ENCODE measurements around the gene RUNDC3A. TPM values are rescaled to one million over a fixed set of nuclear protein-coding genes. Genes with fewer than 3 reads are reported as not detected.

The RUNDC3A gene
- total and polyA plus RNA-seq, 2 of the 8 experiments (the other 6 are each of a cell fraction or from before 2014, with no cell fraction given) = 6.4 to 13.8 TPM

DNA sequence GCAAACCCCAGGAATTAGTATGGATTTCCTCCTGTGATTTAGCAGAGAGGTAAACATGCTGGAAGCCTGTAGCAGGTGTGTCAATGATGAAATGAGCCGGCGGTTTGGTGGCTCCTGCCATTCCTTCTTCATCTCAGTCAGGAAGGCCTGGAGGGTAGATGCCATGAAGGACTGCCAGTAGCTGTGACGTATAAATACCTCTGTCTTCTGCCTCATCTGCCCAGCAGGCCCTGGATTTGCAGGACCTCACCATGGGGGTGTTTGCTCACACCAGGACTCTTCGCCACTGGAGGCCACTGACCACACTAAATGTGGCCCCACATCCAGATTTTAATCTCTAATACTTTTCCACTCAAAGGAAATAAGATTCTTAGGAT, 24.4 kb upstream of the RUNDC3A start:
- no peak overlapping the region for H3K23ac ChIP-seq (ENCODE audit: insufficient read length)
- H3K18ac ChIP-seq (ENCODE audit: extremely low read depth, low read length) = no peak overlapping the region
- TF ChIP-seq, protein P1, sequence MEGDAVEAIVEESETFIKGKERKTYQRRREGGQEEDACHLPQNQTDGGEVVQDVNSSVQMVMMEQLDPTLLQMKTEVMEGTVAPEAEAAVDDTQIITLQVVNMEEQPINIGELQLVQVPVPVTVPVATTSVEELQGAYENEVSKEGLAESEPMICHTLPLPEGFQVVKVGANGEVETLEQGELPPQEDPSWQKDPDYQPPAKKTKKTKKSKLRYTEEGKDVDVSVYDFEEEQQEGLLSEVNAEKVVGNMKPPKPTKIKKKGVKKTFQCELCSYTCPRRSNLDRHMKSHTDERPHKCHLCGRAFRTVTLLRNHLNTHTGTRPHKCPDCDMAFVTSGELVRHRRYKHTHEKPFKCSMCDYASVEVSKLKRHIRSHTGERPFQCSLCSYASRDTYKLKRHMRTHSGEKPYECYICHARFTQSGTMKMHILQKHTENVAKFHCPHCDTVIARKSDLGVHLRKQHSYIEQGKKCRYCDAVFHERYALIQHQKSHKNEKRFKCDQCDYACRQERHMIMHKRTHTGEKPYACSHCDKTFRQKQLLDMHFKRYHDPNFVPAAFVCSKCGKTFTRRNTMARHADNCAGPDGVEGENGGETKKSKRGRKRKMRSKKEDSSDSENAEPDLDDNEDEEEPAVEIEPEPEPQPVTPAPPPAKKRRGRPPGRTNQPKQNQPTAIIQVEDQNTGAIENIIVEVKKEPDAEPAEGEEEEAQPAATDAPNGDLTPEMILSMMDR (IDR thresholded peaks at IDR 0.05; ENCODE audit: control extremely low read depth in 1 of 3, insufficient read depth in 1 of 3, low read depth in 1 of 3, low read length in 3 of 3) = no peak
- no peak for TF ChIP-seq SIN3A (conservative IDR thresholded peaks at IDR 0.05 in 1 of 2, IDR thresholded peaks at IDR 0.05 in 1 of 2; ENCODE audit: low read depth in 1 of 2, low read length in 2 of 2)
- no peak for TF ChIP-seq FOSL1 (IDR thresholded peaks at IDR 0.05; ENCODE audit: insufficient read depth, low read depth, low read length)
- no peak for TF ChIP-seq RBBP5 (IDR thresholded peaks at IDR 0.05; ENCODE audit: borderline replicate concordance, low read depth, low read length)
- TF ChIP-seq NRF1 (IDR thresholded peaks at IDR 0.05; ENCODE audit: low read depth, low read length) = no peak
- TF ChIP-seq CBX8 (IDR thresholded peaks at IDR 0.05; ENCODE audit: borderline replicate concordance, low read depth, low read length) = no peak
- no peak for TF ChIP-seq SRF (IDR thresholded peaks at IDR 0.05; ENCODE audit: low read depth, low read length)
- no peaks in the 10 kb centered on the region for H3K79me2 ChIP-seq (ENCODE audit: control insufficient read depth in 1 of 2, insufficient read depth in 2 of 2, low read length in 2 of 2)
- H2BK20ac ChIP-seq (ENCODE audit: low read length) = no peak overlapping the region
- ChIA-PET POLR2A (ENCODE audit: partially characterized antibody) (no interaction called here), CTCF (ENCODE audit: partially characterized antibody) (interaction anchor here (0.5 kb wide), 1 partner anchor 46 kb away, joined by 3 read pairs; no protein-coding TSS in a partner anchor)
- no peak overlapping the region for H4K91ac ChIP-seq (replicated peaks; ENCODE audit: insufficient read length, low read length)
- no peak overlapping the region for H3K9ac ChIP-seq (replicated peaks in 1 of 4; ENCODE audit: extremely low read depth in 1 of 4, low read depth in 3 of 4, low read length in 3 of 4)
- H3K14ac ChIP-seq (ENCODE audit: insufficient read length) = no peak overlapping the region
- H4K5ac ChIP-seq (ENCODE audit: insufficient read length, low read depth, low read length) = no peak overlapping the region
- DNase-seq (ENCODE audit: low read depth in 1 of 2, low spot score in 2 of 2) (no peak), FAIRE-seq (no peak)
- no peak overlapping the region for H4K8ac ChIP-seq (ENCODE audit: extremely low read depth, insufficient read depth, low read length)
- H3K79me1 ChIP-seq (ENCODE audit: low read depth, low read length) = no peaks in the 10 kb centered on the region
- H2AFZ ChIP-seq (ENCODE audit: low read length) = no peak overlapping the region
- no peak overlapping the region for H2BK5ac ChIP-seq (ENCODE audit: low read depth, low read length)
- H3K4me1 ChIP-seq (replicated peaks in 1 of 4; ENCODE audit: control insufficient read depth in 3 of 4, insufficient read depth in 4 of 4, low read length in 3 of 4) = peaks cover 0 to 12% (median 7%) of the 10 kb centered on the region in 4 experiments; a peak in 6 of 7 replicates
- no peak overlapping the region for H2BK12ac ChIP-seq (ENCODE audit: low read depth, low read length)
- H3K56ac ChIP-seq (replicated peaks; ENCODE audit: insufficient read length, low read depth, low read length) = no peak overlapping the region
- no peaks in the 10 kb centered on the region for H3K23me2 ChIP-seq (ENCODE audit: low read depth, low read length)
- H2BK120ac ChIP-seq (replicated peaks; ENCODE audit: low read depth, low read length) = no peak overlapping the region
- H3K4me2 ChIP-seq (ENCODE audit: insufficient read depth in 1 of 2, low read depth in 2 of 2, low read length in 2 of 2) = no peak overlapping the region
- 0 out of 7 replicates have a peak, but pooled peaks cover 0 to 2% (median 0%) of the 10 kb centered on the region in 4 experiments for H3K27me3 ChIP-seq (replicated peaks in 1 of 4; ENCODE audit: control insufficient read depth in 3 of 4, extremely low read depth in 1 of 4, insufficient read depth in 3 of 4, low read length in 3 of 4)
- H3K4me3 ChIP-seq (ENCODE audit: extremely low read depth in 1 of 4, insufficient read depth in 2 of 4, low read depth in 3 of 4, low read length in 4 of 4) = no peak overlapping the region
- H2AK5ac ChIP-seq (ENCODE audit: low read depth, low read length) = no peak overlapping the region
- H2BK15ac ChIP-seq (ENCODE audit: low read length) = no peak overlapping the region
- 93% methylated on average over 4 of the region's 4 CpGs; no CpG with 5 or more reads in 1 of the 2 experiments for WGBS, 2 experiments (ENCODE audit: extremely low coverage in 1 of 2, insufficient coverage in 1 of 2, insufficient read length in 1 of 2, insufficient replicate concordance in 2 of 2, low coverage in 1 of 2, low lambda C conversion rate in 2 of 2, missing lambda C conversion rate in 1 of 2)
- H3K36me3 ChIP-seq (ENCODE audit: control insufficient read depth in 2 of 4, insufficient read depth in 4 of 4, low read length in 3 of 4) = no peaks in the 10 kb centered on the region
- H4K20me1 ChIP-seq (replicated peaks in 1 of 2; ENCODE audit: control insufficient read depth in 1 of 2, insufficient read depth in 2 of 2, low read length in 2 of 2) = no peaks in the 10 kb centered on the region
- no peaks in the 10 kb centered on the region for H3K9me3 ChIP-seq (ENCODE audit: insufficient read depth in 2 of 2, low read depth in 1 of 2, low read length in 1 of 2)
- H3K4ac ChIP-seq (replicated peaks; ENCODE audit: insufficient read length, low read depth, low read length) = no peak overlapping the region
- no peak overlapping the region for H3K27ac ChIP-seq (ENCODE audit: low read depth, low read length)
